ENCODE measurements around the gene GFY. TPM values are rescaled to one million over a fixed set of nuclear protein-coding genes. Genes with fewer than 3 reads are reported as not detected.
"Not testable (repeated sequence)": the region's sequence is repeated elsewhere in the genome, so short reads cannot be mapped to it uniquely, and the experiment has no call there.

The GFY gene
- total and polyA plus RNA-seq, 5 experiments from 2014 or later: not detected

- no peaks in the 10 kb centered on the region for H3K27me3 Mint-ChIP-seq
- peaks cover 0 to 22% (median 3%) of the 10 kb centered on the region in 3 donors for H3K36me3 Mint-ChIP-seq
- H3K9me3 Mint-ChIP-seq: no peaks in the 10 kb centered on the region
- H3K4me1 Mint-ChIP-seq: peaks cover 7 to 27% (median 21%) of the 10 kb centered on the region in 4 donors
- ATAC-seq (no peak), DNase-seq (no peak)
- H3K4me3 Mint-ChIP-seq: no peak overlapping the region
- POLR2A ChIA-PET: interaction anchor here (0.9 to 11.3 kb wide), 2 partner anchors 12 to 34 kb away, joined by 3 to 321 read pairs; partner anchors contain the start of genes ALDH16A1 and PIH1D1
- H3K27ac Mint-ChIP-seq: peak overlapping the region; percentile 47 to 95 (median 72)
Observed at GRCh38 chr19:49465371-49465770, 40.2 kb downstream of the GFY start.

DNA sequence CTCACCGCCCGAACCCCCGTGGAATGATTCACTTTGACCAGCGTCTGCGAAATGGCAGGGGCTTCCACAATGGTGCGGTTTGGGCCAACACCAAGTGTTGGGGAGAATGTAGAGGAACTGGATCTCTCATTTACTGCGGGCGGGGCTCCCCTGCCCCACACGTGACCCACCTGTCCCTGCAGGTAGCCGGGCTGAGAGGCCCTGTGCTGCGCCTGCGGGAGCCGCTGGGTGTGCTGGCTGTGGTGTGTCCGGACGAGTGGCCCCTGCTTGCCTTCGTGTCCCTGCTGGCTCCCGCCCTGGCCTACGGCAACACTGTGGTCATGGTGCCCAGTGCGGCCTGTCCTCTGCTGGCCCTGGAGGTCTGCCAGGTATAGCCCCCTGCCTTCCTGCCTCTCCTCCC, 43.0 kb downstream of the GFY start:
- H3K27me3 Mint-ChIP-seq: no peaks in the 10 kb centered on the region
- no peak for ATAC-seq
- H3K4me1 Mint-ChIP-seq: peaks cover 14 to 52% (median 42%) of the 10 kb centered on the region in 4 donors

GRCh38 chr19:49468746-49469447, 43.7 kb downstream of the GFY start:
- Mint-ChIP-seq H3K36me3 (peaks cover 0 to 17% (median 3%) of the 10 kb centered on the region in 3 donors), H3K4me1 (peaks cover 14 to 59% (median 48%) of the 10 kb centered on the region in 4 donors), H3K4me3 (peak overlapping the region; percentile 52 to 98 (median 84)), H3K9me3 (no peaks in the 10 kb centered on the region), H3K27me3 (no peaks in the 10 kb centered on the region), H3K27ac (peak overlapping the region; percentile 98 to 100 (median 100))
- peak; percentile 74 to 83 for ATAC-seq
- DNase-seq: peak; percentile 58 to 98 (median 92)
- POLR2A ChIA-PET: interaction anchor here (1.0 to 11.3 kb wide), 14 partner anchors 9 to 208 kb away, joined by 3 to 321 read pairs (median 8); partner anchors contain the start of genes ALDH16A1, PIH1D1, PRMT1 and RPL13A

More for the DNA sequence above, 43.0 kb downstream of the GFY start:
- no peak for DNase-seq
- H3K27ac Mint-ChIP-seq: peak overlapping the region; percentile 98 to 100 (median 100)
- peak overlapping the region in 6 of 10 donors; percentile 22 to 98 (median 80) for H3K4me3 Mint-ChIP-seq
- no peaks in the 10 kb centered on the region for H3K9me3 Mint-ChIP-seq
- H3K36me3 Mint-ChIP-seq: peaks cover 0 to 17% (median 3%) of the 10 kb centered on the region in 3 donors
- POLR2A ChIA-PET: interaction anchor here (1.2 to 11.3 kb wide), 4 partner anchors 8 to 67 kb away, joined by 4 to 321 read pairs (median 7); partner anchors contain the start of genes ALDH16A1 and PIH1D1

- Mint-ChIP-seq H3K9me3 (no peaks in the 10 kb centered on the region), H3K27ac (peak overlapping the region; percentile 93 to 100 (median 100)), H3K4me1 (peaks cover 16 to 61% (median 54%) of the 10 kb centered on the region in 4 donors), H3K27me3 (no peaks in the 10 kb centered on the region), H3K4me3 (peak overlapping the region; percentile 39 to 76 (median 66)), H3K36me3 (peaks cover 0 to 15% (median 3%) of the 10 kb centered on the region in 3 donors)
- POLR2A ChIA-PET: interaction anchor here (0.6 to 11.3 kb wide), 24 partner anchors 9 to 246 kb away, joined by 3 to 321 read pairs (median 6); partner anchors contain the start of genes ALDH16A1, PIH1D1, PRMT1 and PRR12
- ATAC-seq: peak; percentile 41 to 43
- peak; percentile 59 to 87 (median 79) for DNase-seq
Observed at GRCh38 chr19:49469828-49470614, 44.8 kb downstream of the GFY start.

DNA sequence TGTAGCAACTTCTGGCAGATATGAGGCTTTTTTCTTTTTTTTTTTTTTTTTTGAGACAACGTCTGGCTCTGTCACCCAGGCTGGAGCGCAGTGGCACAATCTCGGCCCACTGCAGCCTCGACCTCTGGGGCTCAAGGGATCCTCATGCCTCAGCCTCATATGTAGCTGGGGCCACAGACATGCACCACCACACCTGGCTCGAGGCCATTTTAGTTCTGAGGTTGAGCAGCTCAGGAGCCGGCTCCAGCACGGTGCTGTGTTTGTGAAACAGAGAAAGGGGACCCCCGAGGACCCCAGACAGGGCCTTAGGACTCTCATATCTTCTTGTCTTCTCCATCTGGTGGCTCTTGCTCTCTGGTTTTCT, 45.4 kb downstream of the GFY start:
- peaks cover 19 to 67% (median 57%) of the 10 kb centered on the region in 4 donors for H3K4me1 Mint-ChIP-seq
- peak overlapping the region; percentile 39 to 76 (median 66) for H3K4me3 Mint-ChIP-seq
- POLR2A ChIA-PET: interaction anchor here (0.6 to 11.3 kb wide), 22 partner anchors 8 to 600 kb away, joined by 3 to 321 read pairs (median 6); partner anchors contain the start of genes ALDH16A1, PIH1D1, PRMT1 and PRR12
- ATAC-seq (peak in 1 of 2 donors; percentile 4), DNase-seq (peak in 1 of 10 donors; percentile 33)
- peaks cover under 1 to 16% (median 3%) of the 10 kb centered on the region in 3 donors for H3K36me3 Mint-ChIP-seq
- no peaks in the 10 kb centered on the region for H3K27me3 Mint-ChIP-seq
- H3K9me3 Mint-ChIP-seq: no peaks in the 10 kb centered on the region
- peak overlapping the region; percentile 93 to 100 (median 100) for H3K27ac Mint-ChIP-seq

DNA sequence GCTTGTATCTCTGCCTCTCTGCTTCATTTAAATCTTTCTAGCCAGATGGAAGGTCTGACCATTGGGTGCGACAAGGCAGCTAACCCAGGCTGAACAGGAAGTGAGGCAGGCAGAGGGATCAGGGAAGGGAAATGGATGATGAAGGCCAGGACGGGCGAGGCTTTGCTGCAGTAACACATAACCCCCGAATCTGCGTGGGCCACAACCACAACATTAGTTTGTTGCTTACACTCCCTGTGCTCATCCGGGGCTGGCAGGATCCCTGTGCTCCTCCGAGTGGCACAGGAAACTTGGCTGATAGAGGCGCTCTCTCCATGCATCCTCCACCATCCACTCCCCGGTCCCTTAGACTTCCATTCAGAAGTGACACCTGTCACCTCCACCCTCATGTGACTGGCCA, 47.7 kb downstream of the GFY start:
- no peaks in the 10 kb centered on the region for H3K27me3 Mint-ChIP-seq
- DNase-seq (no peak), ATAC-seq (no peak)
- H3K4me3 Mint-ChIP-seq: peak overlapping the region; percentile 93 to 99 (median 96)
- H3K4me1 Mint-ChIP-seq: peaks cover 29 to 78% (median 68%) of the 10 kb centered on the region in 4 donors
- peaks cover 10 to 33% (median 11%) of the 10 kb centered on the region in 3 donors for H3K36me3 Mint-ChIP-seq
- POLR2A ChIA-PET: interaction anchor here (0.6 to 11.3 kb wide), 13 partner anchors 12 to 139 kb away, joined by 3 to 321 read pairs (median 5); partner anchors contain the start of genes ALDH16A1, PIH1D1 and RPL13A
- no peaks in the 10 kb centered on the region for H3K9me3 Mint-ChIP-seq
- peak overlapping the region; percentile 92 to 100 (median 98) for H3K27ac Mint-ChIP-seq

DNA sequence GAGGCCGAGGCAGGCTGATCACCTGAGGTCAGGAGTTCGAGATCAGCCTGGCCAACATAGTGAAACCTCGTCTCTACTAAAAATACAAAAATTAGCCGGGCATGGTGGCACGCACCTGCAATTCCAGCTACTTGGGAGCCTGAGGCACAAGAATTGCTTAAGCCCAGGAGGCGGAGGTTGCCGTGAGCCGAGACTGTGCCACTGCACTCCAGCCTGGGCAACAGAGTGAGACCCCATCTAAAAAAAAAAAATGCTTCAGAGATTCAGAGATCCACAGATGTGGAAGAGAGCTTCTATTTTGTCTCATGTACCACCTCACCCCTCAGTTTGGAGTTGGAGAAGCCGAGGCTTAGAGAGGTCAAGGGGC, 48.3 kb downstream of the GFY start:
- DNase-seq, ATAC-seq, H3K27me3 Mint-ChIP-seq, H3K9me3 Mint-ChIP-seq: not testable (repeated sequence)
- Mint-ChIP-seq H3K27ac (peak overlapping the region; percentile 92 to 100 (median 98)), H3K36me3 (peaks cover 10 to 36% (median 11%) of the 10 kb centered on the region in 3 donors), H3K4me3 (peak overlapping the region; percentile 93 to 99 (median 96)), H3K4me1 (peaks cover 29 to 74% (median 66%) of the 10 kb centered on the region in 4 donors)
- POLR2A ChIA-PET: interaction anchor here (0.6 to 11.3 kb wide), 19 partner anchors 13 to 206 kb away, joined by 3 to 321 read pairs (median 4); partner anchors contain the start of genes ALDH16A1, PIH1D1 and RPL13A

- H3K9me3 Mint-ChIP-seq: no peaks in the 10 kb centered on the region
- peak within 1 kb of the TSS; percentile 93 to 99 (median 96) for H3K4me3 Mint-ChIP-seq
- ATAC-seq: peak; percentile 46 to 62
- H3K36me3 Mint-ChIP-seq: peaks cover 8 to 37% (median 10%) of the 10 kb centered on the region in 3 donors
- H3K4me1 Mint-ChIP-seq: peaks cover 28 to 72% (median 65%) of the 10 kb centered on the region in 4 donors
- peak within 1 kb of the TSS; percentile 92 to 100 (median 98) for H3K27ac Mint-ChIP-seq
- peak; percentile 87 to 98 (median 94) for DNase-seq
- H3K27me3 Mint-ChIP-seq: no peaks in the 10 kb centered on the region
- POLR2A ChIA-PET: interaction anchor here (0.6 to 11.3 kb wide), 19 partner anchors 13 to 205 kb away, joined by 3 to 321 read pairs (median 4); partner anchors contain the start of genes ALDH16A1, PIH1D1 and RPL13A
Observed at GRCh38 chr19:49473868-49474541, 48.8 kb downstream of the GFY start, which contains the start of gene FLT3LG. TSS of gene FLT3LG (plus strand) at chr19:49474215. CDS start at chr19:49474640, 425 bp downstream.

DNA sequence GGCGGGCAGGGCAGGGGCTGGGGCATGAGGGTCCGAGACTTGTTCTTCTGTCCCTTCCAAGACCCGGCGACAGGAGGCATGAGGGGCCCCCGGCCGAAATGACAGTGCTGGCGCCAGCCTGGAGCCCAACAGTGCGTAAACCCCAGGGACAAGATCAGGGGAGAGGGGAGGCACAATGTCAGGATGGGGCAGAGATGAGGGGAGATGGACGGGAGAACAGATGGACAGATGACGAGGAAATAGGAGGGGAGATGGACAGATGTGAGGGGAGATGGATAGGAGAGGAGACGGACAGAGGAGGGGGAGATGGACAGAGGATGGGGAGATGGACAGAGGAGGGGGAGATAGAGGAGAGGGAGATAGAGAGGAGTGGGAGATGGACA, 49.3 kb downstream of the GFY start:
- peaks cover 9 to 42% (median 10%) of the 10 kb centered on the region in 3 donors for H3K36me3 Mint-ChIP-seq
- ATAC-seq (peak in 1 of 2 donors; percentile 6), DNase-seq (no peak)
- peak overlapping the region; percentile 92 to 100 (median 98) for H3K27ac Mint-ChIP-seq
- H3K27me3 Mint-ChIP-seq: no peaks in the 10 kb centered on the region
- H3K4me3 Mint-ChIP-seq: peak overlapping the region; percentile 93 to 99 (median 96)
- POLR2A ChIA-PET: interaction anchor here (1.0 to 11.3 kb wide), 8 partner anchors 13 to 338 kb away, joined by 3 to 321 read pairs (median 6); partner anchors contain the start of genes ALDH16A1, FUZ, PIH1D1 and RPL13A
- H3K4me1 Mint-ChIP-seq: peaks cover 28 to 72% (median 62%) of the 10 kb centered on the region in 4 donors
- H3K9me3 Mint-ChIP-seq: no peaks in the 10 kb centered on the region

- peaks cover 10 to 49% (median 12%) of the 10 kb centered on the region in 3 donors for H3K36me3 Mint-ChIP-seq
- peak overlapping the region; percentile 92 to 100 (median 98) for H3K27ac Mint-ChIP-seq
- POLR2A ChIA-PET: interaction anchor here (0.5 to 5.2 kb wide), 17 partner anchors 12 to 942 kb away, joined by 3 to 60 read pairs (median 4); partner anchors contain the start of genes ALDH16A1, CD37, FUZ and NOSIP
- ATAC-seq (peak in 1 of 2 donors; percentile 10), DNase-seq (peak in 1 of 10 donors; percentile 42)
- H3K27me3 Mint-ChIP-seq: no peaks in the 10 kb centered on the region
- peak overlapping the region; percentile 93 to 99 (median 96) for H3K4me3 Mint-ChIP-seq
- peaks cover 24 to 66% (median 60%) of the 10 kb centered on the region in 4 donors for H3K4me1 Mint-ChIP-seq
- H3K9me3 Mint-ChIP-seq: no peaks in the 10 kb centered on the region
Observed at GRCh38 chr19:49475191-49475917, 50.2 kb downstream of the GFY start.
